Right atrium auricular region (tissue), 2 donors: Measurements from ENCODE around the gene FAM78B. TPM values are rescaled to one million over a fixed set of nuclear protein-coding genes. Genes with fewer than 3 reads are reported as not detected.

Experiments
- DNase-seq: peaks from one replicate; pipeline ENCODE4 v3.0.0-alpha.2; 2019; ENCODE audit warnings: low spot score
- H3K27ac ChIP-seq, 2 donors: fragments of 200-600 bp; sonication (generic); 1 replicate in 1 of 2; 2 replicates in 1 of 2; pipeline ENCODE4 v1.5.1; 2016 to 2019
- H3K27me3 ChIP-seq, 2 donors: fragments of 200-600 bp; sonication (generic); one replicate each; pipeline versions ENCODE4 v1.5.1 to v1.6.0; 2017 to 2019
- H3K36me3 ChIP-seq: fragments of 200-600 bp; sonication (generic); one replicate; pipeline ENCODE4 v1.5.1; 2016
- H3K4me1 ChIP-seq, 2 donors: fragments of 200-600 bp; sonication (generic); one replicate each; pipeline versions ENCODE4 v1.5.1 to v1.6.0; 2017 to 2019
- H3K4me3 ChIP-seq, 2 donors: fragments of 200-600 bp; sonication (generic); 1 replicate in 1 of 2; 2 replicates in 1 of 2; pipeline ENCODE4 v1.5.1; 2017 to 2019; ENCODE audit warnings: mild to moderate bottlenecking in 1 of 2, moderate library complexity in 1 of 2
- H3K9me3 ChIP-seq, 2 donors: fragments of 200-600 bp; sonication (generic); one replicate each; pipeline ENCODE4 v1.5.1; 2019
- CTCF ChIP-seq, 2 donors: fragments of 200-600 bp; sonication (generic); IDR thresholded peaks; one replicate each; pipeline ENCODE4 v1.5.1; 2019; ENCODE audit warnings: antibody characterized with exemption in 2 of 2
- total RNA-seq, 2 donors: library from RNA; depleted of rRNA; stranded (reverse); fragments of >200 nt; gene quantifications; one replicate each; pipeline ENCODE4 v1.1.0, GENCODE V29; 2016

FAM78B gene
- total RNA-seq, 2 donors from 2014 or later = 1.8 to 2.9 TPM

GRCh38 chr1:166164995-166165660, 1.7 kb downstream of the FAM78B start:
- H3K4me3 ChIP-seq = peak overlapping the region; percentile 64 to 70
- H3K4me1 ChIP-seq = peaks cover 0 to 25% of the 10 kb centered on the region in 2 donors
- no peaks in the 10 kb centered on the region for H3K27me3 ChIP-seq
- no peaks in the 10 kb centered on the region for H3K9me3 ChIP-seq
- H3K27ac ChIP-seq = peak overlapping the region in 1 of 2 donors; percentile 41
- peak; percentile 59 for DNase-seq
- H3K36me3 ChIP-seq = no peaks in the 10 kb centered on the region
- TF ChIP-seq CTCF (IDR thresholded peaks at IDR 0.05) = peak; percentile 47 to 75

GRCh38 chr1:166164646-166164994, 2.2 kb downstream of the FAM78B start:
- peaks cover 0 to 25% of the 10 kb centered on the region in 2 donors for H3K4me1 ChIP-seq
- no peaks in the 10 kb centered on the region for H3K36me3 ChIP-seq
- H3K9me3 ChIP-seq = no peaks in the 10 kb centered on the region
- H3K27ac ChIP-seq = no peak overlapping the region
- TF ChIP-seq CTCF (IDR thresholded peaks at IDR 0.05) = no peak
- no peaks in the 10 kb centered on the region for H3K27me3 ChIP-seq
- DNase-seq = no peak
- peak overlapping the region in 1 of 2 donors; percentile 70 for H3K4me3 ChIP-seq

GRCh38 chr1:166159656-166160055, 7.1 kb downstream of the FAM78B start:
- H3K4me3 ChIP-seq = no peak overlapping the region
- no peaks in the 10 kb centered on the region for H3K27me3 ChIP-seq
- no peaks in the 10 kb centered on the region for H3K9me3 ChIP-seq
- no peak for DNase-seq
- no peak for TF ChIP-seq CTCF (IDR thresholded peaks at IDR 0.05)
- H3K27ac ChIP-seq = no peak overlapping the region
- H3K4me1 ChIP-seq = peaks cover 0 to 8% of the 10 kb centered on the region in 2 donors
- H3K36me3 ChIP-seq = no peaks in the 10 kb centered on the region

GRCh38 chr1:166156674-166157073, 10.1 kb downstream of the FAM78B start:
- Histone ChIP-seq H3K4me1 (peaks cover 0 to 5% of the 10 kb centered on the region in 2 donors), H3K4me3 (no peak overlapping the region), H3K9me3 (no peaks in the 10 kb centered on the region), H3K27me3 (no peaks in the 10 kb centered on the region), H3K36me3 (no peaks in the 10 kb centered on the region), H3K27ac (no peak overlapping the region)
- no peak for TF ChIP-seq CTCF (IDR thresholded peaks at IDR 0.05)
- DNase-seq = no peak

GRCh38 chr1:166155108-166155507, 11.7 kb downstream of the FAM78B start:
- H3K36me3 ChIP-seq = no peaks in the 10 kb centered on the region
- no peak for DNase-seq
- H3K4me1 ChIP-seq = peaks cover 0 to 5% of the 10 kb centered on the region in 2 donors
- H3K27me3 ChIP-seq = no peaks in the 10 kb centered on the region
- no peak overlapping the region for H3K27ac ChIP-seq
- H3K9me3 ChIP-seq = no peaks in the 10 kb centered on the region
- no peak for TF ChIP-seq CTCF (IDR thresholded peaks at IDR 0.05)
- H3K4me3 ChIP-seq = no peak overlapping the region
